GM12874 (cell line): Measurements from ENCODE around the gene RBMS1.

Experiments used
- CTCF ChIP-seq: IDR thresholded peaks from 2 replicates; pipeline ENCODE4 v1.5.1; 2011; ENCODE audit warnings: low read depth, mild to moderate bottlenecking, control low read depth, low read length, moderate library complexity; ENCODE audit not compliant: insufficient read depth

RBMS1 gene

GRCh38 chr2:160293391-160294091 is 200.1 kb downstream of the RBMS1 start:
- no peak for TF ChIP-seq CTCF

GRCh38 chr2:160292225-160292624 is 201.4 kb downstream of the RBMS1 start:
- TF ChIP-seq CTCF, result no peak

GRCh38 chr2:160291382-160291781 is 202.2 kb downstream of the RBMS1 start:
- no peak for TF ChIP-seq CTCF

- TF ChIP-seq CTCF, result no peak
Observed at GRCh38 chr2:160290598-160290997, 203.0 kb downstream of the RBMS1 start.

GRCh38 chr2:160289831-160290230 is 203.8 kb downstream of the RBMS1 start:
- TF ChIP-seq CTCF, result no peak

GRCh38 chr2:160289126-160289525 is 204.5 kb downstream of the RBMS1 start:
- TF ChIP-seq CTCF, result no peak

- TF ChIP-seq CTCF, result no peak
Observed at GRCh38 chr2:160288324-160288723, 205.3 kb downstream of the RBMS1 start.

GRCh38 chr2:160287476-160287875 is 206.1 kb downstream of the RBMS1 start:
- no peak for TF ChIP-seq CTCF
